HG03196 (cell line): ENCODE results near the gene SAMD8.

Experiments used
- ATAC-seq: cut with Tn5 transposase; IDR thresholded peaks from one replicate; pipeline ENCODE4 v1.9.1; 2021; ENCODE audit not compliant: unreplicated experiment

Gene SAMD8

DNA sequence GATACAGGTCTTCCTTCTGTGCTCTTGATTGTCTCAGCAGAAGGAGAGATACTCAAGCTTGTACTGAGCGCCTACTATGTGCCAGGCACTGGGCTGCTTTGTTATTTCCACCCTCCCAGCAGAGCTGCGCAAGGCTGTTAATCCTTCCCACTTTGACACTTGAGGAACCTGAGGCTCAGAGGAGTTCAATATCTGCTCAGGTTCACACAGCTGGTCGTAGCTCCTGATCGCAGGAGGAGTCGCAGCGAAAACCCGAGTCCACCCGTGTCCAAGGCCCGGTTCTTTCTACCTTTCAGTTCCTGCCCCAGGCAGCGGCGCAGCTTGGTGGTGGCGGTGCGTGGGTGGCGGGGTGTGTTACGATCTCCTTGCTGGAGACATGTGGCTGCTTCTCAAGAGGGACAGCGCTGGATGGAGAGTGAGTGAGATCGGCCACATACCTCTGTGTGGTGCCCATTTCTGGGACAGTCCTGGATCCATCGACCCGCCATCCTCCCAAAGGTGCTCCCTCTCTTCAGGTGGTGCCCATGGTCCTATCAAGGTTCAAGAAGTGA is 26.5 kb upstream of the SAMD8 start:
- no peak for ATAC-seq

DNA sequence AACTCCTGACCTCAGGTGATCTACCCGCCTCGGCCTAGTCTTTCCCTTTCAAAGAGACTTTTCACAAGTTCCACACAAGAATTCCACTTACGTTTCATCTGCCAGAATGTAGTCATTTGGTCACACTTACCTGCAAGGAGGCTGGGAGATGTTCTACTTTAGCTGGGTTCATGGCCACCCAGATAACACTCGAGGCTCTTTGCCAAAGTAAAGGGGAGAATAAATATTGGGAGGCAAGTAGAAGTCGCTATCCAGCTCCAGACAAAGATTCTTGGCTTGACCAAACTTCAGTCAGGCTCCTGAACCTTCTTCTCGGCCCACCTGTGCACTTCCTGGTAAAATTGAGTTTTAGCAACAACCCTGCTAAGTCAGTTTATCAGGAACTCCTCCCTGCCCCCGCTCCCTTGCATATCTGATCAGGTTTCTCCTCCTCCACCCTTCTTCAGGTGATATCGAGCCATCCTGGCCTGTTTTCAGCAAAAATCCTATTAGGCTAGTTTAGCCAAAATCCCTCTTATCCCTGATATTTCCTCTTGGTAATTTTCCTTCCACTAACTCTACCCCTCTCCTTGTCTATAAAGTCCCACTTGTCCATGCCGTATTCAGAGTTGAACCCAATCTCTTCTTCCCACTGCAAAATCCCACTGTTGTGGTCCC is 25.1 kb upstream of the SAMD8 start:
- no peak for ATAC-seq

DNA sequence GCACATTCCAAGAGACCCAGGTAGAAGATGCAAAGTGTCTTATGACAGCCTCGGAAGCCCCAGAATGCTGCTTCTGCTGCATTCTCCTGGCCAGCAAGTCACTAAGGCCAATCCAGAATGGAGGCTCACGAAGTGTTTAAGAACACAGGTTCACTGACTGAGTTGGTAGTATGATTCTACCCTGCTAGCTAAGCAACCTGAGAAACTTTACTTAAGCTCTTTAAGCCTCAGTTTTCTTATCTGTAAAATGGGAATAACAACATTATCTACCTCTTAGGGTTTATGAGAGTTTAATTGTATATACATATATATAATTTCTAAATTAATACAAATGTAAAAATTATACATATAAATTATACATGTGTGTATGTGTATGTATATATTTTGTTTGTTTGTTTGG is 22.8 kb upstream of the SAMD8 start:
- ATAC-seq = no peak

DNA sequence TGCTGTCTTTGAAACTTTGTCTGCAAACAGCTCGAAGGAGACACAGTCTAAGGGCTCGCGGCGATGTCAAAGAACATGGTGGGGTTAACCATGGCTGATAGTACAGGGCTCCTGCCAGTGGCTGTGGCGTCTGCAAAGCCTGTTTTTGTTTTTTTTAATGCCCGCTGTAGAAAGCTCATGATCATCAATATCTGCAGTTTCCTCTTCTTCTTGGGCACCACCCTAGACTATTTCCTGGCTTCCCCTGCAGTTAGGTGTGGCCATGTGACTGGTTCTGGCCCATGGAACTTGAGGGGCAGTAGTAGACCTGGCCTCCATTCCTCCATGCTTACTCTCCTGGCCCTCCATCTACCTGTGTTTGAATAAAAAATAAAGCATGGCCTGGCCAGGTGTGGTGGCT is 21.8 kb upstream of the SAMD8 start:
- ATAC-seq = no peak

DNA sequence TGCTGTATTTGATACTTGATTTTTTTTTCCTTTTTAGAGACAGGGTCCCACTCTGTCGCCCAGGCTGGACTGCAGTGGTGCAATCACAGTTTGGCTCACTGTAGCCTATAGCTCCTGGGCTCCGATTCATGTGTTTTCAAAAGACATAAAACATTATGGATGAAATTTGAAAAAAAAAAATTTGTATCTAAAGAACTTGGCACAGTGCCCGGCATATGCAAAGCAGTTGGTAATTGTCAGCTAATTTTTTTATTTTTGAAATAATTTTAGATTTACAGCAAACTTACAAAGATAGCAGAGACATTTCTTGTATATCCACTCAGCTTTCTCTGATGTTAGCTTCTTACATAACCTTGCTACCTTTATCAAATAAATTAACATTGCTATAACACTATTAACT is 20.3 kb upstream of the SAMD8 start:
- ATAC-seq = no peak

DNA sequence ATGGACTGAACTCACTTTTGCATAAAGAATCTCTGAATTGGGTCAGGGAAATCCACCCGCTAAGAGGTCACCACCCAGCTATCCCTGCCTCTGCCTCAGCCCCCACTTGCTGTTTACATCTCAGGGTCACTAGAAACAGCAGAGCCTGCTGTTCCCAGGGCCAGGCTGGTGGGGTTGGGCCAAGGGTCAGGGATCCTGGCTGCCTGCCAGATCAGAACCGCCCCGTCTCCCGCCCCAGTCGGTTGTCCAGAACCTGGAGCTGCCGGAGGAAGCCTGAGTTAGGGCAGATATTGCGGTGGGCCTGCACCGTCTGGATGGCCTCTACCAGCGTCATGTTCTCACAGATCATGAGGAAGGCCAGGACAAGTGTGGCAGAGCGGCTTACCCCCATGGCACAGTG is 17.0 kb upstream of the SAMD8 start:
- ATAC-seq = no peak

DNA sequence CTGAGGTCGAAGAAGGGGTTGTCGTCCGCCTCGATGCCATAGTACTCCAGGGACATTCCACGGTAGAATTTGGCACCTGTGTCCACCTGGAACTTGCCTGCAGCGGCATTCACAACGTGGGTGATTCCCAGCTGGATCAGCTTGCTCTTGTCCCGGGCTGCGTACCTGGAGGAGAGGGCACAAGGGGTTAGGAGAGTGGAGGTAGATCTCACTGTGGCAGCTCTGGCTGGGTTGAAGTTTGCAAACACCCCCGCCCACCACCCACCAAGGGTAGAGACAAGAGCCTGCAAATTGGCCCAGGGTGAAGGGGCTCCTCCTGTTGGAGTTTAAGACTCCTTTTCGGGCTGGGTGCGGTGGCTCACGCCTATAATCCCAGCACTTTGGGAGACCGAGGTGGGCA is 15.8 kb upstream of the SAMD8 start:
- ATAC-seq = no peak

DNA sequence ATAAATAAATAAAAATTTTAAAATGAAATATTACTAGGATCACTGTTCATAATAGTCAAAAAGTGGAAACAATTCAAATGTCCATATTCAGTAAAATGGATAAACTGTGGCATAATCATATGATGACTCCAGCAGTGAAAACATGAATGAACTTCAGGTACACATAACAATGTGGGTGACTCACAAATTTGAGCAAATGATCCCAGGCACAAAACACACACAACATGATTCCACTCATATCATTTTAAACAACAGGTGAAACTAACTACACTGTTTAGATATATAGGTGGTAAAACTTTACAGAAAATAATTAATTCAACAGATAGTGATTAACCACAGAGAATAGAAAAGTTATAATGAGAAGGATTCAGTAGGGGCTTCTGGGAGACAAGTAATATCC is 14.7 kb upstream of the SAMD8 start:
- ATAC-seq = no peak

DNA sequence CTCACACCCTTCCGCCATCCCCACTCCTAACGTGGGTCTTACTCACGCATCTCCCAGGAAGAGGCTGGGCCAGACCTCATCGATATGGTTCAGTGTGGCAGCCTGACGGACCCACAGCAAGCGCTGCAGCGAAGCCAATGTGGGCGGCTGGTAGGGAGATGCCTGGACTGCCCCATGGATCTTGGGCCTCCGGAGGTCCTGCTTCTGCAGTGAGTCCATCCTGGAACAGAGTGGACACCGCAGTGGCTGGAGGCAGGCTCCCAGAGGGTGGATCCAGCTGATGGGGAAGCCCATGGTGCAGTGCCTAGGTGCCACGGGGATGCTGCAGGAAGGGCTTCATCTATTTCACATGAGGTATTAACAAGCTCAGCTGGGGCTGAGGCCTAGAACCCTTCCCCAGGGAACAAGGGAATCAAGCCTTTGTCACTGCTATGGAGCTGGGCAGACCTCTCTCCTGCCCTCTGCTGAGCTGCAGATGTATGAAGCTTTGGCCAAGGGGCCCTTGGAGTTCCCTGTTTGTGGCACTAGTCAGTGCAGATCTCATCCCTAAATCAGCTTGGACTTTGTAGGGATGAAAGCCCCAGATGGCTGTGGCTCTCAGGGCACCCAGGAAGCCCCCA is 13.7 kb upstream of the SAMD8 start:
- no peak for ATAC-seq

DNA sequence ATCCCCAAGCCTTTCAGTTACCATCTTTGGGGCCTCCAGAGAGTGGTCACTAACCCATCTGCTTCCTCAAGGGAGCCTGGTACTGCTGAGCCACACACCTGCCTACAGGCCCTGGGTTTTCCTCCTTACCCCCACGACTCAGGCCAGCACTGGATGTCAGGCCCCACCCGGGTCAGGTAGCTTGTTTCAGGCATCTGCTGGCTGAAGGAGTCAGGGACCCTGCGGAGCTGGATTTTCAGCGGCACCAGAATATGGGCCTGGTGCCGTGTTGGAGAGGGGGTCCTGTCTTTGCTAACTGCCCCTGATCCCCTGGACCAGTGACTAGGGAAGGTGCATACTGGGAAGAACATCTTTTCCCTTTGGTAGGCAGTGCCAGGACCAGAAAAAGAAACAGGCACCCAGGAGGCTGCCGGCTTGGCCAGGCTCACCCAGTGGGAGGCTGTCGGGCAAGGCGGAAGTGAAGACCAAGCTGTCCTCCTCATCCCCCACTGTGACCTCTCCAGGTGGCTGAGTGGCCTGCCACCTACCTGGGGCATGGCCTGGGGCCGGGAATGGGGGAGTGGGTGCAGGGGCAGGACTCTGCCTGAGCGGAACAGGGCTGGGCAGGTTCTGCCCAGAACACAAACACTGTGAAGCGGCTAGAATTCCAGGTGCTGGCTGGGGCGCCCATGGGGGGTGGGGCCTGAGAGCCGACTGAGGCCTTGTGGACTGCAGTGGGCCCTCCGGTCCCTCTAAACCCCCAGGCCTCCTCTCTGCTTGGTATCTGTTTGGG is 12.4 kb upstream of the SAMD8 start:
- ATAC-seq = no peak

DNA sequence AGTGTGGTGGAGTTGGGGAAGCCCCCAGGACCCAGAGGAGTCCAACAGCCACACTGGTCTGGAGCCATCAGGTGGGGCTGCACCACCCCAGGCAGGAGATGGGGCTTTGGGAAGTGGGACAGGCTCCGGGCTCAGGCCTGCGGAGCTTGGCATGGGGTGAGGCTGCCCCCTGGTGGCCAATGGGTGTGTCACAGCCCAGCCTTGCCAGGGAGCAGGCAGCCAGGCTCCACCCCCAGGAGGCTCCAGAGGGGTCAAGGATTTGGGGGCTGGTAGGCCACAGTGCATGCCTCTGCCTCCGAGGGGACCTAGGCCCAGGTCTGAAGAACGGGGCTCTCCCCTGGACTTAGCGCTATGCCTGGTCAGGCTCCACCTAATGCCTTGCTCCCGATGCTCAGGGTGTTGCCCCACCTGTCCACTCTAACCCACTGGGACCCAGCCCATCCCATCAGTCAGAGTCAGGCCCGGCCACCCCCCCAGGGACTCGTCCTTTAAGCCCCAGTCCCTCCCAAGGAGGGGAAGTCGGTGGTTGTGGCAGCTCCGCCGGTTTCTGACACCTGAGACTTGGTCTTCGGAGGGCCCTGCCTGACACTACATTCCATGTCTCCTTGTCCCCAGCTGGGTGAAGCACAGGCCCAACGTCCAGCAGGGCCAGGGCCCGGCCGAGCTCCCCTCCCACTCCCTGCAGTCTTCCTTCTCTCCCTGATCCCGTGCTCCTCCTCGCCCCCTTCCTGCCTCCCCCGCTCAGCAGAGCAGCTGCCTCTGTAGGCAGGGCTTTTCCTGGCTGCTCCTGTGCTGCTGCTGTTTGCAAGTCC is 11.3 kb upstream of the SAMD8 start:
- ATAC-seq = peak; percentile 59

DNA sequence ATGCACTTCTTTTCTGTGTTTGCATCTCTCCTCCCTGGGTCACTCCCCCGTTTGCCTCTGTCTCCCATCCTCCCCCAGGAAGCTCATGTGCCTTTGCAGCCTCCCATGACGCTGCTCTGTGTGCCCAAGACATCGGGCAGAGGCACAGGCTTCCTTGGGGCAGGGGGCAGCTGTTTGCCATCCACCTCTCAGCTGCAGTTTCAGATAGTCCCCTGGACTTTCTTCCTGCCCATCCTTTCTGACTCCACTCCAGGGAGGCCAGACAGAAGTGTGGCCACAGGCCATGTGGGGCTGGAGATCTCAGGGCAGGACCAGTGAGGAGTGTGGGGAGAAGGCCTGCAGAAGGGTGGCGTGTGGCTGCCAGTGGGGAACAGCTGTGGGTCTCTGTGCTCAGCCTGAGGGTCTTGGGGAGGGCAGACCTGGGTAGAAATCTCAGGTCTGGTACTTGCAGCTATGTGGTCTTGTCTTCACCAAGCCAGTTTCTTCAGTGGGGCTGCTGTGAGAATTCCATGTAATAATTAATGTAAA is 10.6 kb upstream of the SAMD8 start:
- ATAC-seq = no peak

DNA sequence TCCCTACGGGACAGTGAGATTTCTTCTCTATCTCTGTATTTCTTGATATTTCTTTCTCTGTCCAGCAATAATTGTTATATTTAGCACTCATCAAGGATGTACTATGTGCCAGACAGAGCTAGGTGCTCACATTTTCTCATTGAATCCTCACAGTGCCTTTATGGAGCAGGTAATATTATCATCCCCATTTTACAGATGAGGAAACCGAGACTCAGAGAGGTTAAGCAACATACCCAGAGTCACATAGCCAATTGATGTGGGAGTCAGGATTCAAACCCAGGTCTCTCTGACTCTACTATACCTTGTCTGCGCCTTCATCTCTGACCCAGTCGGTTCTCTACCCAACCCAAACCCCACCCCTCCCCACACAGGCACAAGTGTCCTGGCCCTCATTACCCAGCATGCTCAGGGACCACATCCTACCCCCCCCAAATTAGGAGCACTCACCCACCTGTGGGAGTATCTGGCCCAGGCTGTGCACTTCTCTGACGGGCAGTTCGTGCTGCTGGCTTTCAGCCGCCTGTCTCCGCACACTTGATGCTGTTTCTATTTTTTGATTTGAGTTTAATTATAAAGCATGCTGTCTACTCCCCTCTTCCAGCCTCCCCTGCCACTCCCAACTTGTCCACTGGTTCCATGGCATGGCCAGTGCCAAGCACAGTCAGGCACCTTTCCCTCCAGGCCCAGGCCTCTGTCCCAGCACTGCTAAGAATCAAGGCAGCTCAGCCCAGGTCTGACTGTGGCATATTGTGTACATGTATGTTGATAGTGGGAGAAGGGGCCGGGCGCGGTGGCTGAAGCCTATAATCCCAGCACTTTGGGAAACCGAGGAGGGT is 9.8 kb upstream of the SAMD8 start:
- no peak for ATAC-seq

DNA sequence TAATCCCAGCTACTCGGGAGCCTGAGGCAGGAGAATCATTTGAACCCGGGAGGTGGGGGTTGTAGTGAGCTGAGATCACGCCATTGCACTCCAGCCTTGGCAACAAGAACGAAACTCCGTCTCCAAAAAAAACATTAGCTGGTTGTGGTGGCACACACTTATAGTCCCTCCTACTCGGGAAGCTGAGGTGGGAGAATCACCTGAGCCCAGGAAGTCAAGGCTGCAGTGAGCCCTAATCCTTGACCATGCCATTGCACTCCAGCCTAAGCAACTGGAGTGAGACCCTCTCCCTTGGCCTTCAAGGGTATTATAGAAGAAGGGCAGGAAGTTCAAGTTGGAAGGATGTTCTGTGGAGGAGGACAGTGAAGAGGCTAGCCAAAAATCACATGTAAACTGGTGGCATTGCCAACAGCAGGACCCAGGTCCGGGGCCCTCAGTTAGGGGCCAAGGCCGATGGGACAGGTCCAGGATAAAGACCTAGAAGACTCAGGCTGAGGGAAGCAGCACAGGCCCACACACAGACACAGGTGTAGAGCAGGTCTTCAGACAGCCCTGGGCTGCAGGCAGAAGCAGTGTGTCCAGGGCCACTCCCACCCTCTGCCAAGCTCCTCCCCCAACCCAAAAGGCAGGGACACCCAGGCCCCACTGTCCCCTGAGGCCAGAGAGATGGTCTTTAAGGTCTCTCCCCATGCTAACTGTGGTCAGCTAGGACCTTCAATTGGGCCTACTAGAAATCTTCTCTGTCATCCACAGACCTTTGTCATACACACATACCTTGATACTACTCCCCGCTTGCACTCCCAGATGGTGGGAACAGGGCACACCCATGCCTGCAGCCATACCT is 8.4 kb upstream of the SAMD8 start:
- no peak for ATAC-seq

DNA sequence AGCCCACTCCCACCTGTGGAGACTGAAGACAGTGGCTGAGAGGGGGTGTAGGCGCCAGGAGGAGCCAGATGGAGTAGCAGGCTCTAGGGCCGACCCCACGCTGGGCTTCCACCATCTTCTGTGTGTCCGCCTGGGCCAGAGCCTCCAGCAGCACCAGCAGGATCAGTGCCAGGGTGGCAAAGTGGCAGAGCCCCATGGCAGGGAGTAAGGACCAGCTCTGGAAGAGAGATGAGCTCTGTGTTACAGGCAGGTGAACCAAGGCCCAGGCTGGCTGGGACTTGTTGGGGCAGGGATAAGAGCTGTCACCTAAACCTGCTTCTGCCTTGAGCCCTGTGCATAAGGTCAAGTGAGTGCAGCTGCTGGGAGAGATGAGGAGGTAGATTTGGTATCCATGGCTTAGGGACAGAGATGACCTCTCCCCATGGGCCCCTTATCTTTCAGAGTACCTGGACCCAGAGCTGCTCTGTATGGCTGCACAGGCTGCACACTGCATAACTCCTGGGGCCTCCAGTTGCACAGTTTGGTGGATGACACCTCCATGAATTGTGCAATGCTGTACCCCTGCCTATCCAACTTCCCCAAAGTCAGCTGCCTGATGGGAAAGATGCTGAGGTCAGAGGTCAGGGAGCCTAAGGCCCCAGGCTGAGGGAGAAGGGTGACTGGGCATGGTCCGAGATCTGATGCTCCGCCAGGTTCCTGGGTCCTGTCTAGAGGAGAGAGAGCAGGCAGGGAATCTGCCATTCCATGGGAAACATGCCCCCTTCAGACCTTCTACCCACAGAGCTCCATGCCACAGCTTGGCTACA is 7.4 kb upstream of the SAMD8 start:
- ATAC-seq = no peak

DNA sequence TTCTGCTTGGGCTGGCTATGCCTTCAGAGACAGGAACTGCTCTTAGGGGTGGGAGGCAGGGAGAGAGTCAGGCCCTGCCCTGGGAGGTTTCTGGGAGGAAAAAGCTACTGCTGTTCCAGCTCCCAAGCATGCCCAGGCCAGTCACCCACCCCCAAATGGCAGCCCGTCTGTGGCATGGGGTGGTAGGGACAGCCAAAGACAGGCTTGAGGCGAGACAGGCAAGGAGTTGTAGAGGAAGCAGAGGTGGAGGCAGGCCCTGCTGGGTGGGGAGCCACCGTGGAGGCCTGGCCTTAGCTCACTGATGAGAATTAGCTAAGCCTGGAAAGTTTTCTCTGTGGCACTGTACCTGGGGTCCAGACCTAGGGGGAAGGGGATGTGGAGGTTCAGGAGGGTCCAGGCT is 6.6 kb upstream of the SAMD8 start:
- no peak for ATAC-seq

DNA sequence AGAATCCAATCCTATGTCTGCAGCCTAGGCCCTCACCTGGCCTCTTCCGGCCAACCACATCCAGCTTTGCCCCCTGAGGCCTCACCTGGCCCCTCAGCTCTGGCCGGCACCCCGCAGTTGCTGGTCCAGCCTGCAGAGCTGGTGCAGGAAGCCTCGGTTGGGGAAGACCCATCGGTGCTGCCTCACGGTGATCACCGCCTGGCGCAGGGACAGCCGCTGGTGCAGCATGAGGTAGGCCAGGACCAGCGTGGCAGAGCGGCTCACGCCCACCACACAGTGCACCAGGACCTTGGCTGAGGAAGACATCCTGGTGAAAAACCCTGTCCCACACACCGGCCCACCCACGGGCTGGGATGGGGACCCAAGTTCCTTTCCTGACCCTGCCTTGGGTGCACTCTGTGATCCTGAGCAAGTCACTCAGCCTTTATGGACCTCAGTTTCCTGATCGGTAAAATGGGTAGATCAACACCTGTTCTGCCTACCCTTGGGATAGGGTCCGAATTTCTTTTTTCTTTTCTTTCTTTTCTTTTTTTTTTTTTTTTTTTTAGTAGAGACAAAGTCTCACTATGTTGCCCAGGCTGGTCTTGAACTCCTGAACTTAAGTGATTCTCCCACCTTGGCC is 5.8 kb upstream of the SAMD8 start:
- no peak for ATAC-seq

DNA sequence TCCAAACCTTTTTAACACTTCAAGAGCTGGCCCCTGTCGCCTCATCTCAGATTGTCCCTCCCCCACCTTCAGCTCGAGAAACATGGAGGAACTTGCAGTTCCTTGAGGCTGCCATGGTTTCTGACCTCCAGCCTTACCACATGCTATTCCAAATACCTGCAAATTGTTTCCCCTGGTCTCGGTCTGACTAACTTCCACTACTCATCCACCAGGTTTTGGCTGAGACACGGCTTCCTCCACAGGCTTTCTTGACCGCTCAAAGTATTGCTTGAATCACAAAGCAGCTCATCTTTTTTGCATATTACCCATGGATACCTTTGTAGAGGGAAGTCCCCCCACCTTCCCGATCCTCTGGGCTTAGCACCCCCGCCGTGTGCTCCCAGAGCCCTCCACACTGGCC is 5.2 kb upstream of the SAMD8 start:
- no peak for ATAC-seq
